GM23338 (cell line): ENCODE data around the gene OR10H2. TPM values are rescaled to one million over a fixed set of nuclear protein-coding genes. Genes with fewer than 3 reads are reported as not detected.

Experiments used
- ATAC-seq: fragments of 200-7000 bp; cut with Tn5 transposase; 3 replicates; pipeline ENCODE4 v1.9.1; 2020
- DNase-seq: peaks from one replicate; pipeline ENCODE4 v3.0.0-alpha.2; 2015; ENCODE audit warnings: low spot score
- H2AFZ ChIP-seq: fragments of 200-600 bp; sonication (generic); 2 replicates; pipeline ENCODE4 v1.8.0; 2016; ENCODE audit warnings: antibody characterized with exemption, mild to moderate bottlenecking, moderate library complexity
- H3F3A ChIP-seq: fragments of 200-600 bp; sonication (generic); replicated peaks from 2 replicates; pipeline ENCODE4 v1.8.0; 2017; ENCODE audit warnings: antibody characterized with exemption, mixed run types, low read depth
- H3K27ac ChIP-seq: fragments of 200-600 bp; sonication (generic); 2 replicates; pipeline ENCODE4 v1.6.1; 2016; ENCODE audit warnings: low read depth
- H3K27me3 ChIP-seq: fragments of 200-600 bp; sonication (generic); 2 replicates; pipeline ENCODE4 v1.8.0; 2016; ENCODE audit warnings: mild to moderate bottlenecking, mixed run types, moderate library complexity; ENCODE audit not compliant: insufficient read depth
- H3K36me3 ChIP-seq: fragments of 200-600 bp; sonication (generic); 2 replicates; pipeline ENCODE4 v1.8.0; 2016; ENCODE audit warnings: mild to moderate bottlenecking; ENCODE audit not compliant: insufficient read depth
- H3K4me1 ChIP-seq: fragments of 200-600 bp; sonication (generic); 2 replicates; pipeline ENCODE4 v1.8.0; 2016; ENCODE audit warnings: mild to moderate bottlenecking, moderate library complexity; ENCODE audit not compliant: insufficient read depth
- H3K4me2 ChIP-seq: fragments of 200-600 bp; sonication (generic); 2 replicates; pipeline ENCODE4 v1.7.1; 2017; ENCODE audit warnings: mixed run types
- H3K4me3 ChIP-seq: fragments of 200-600 bp; sonication (generic); 2 replicates; pipeline ENCODE4 v1.6.1; 2016; ENCODE audit warnings: mixed run types
- H3K79me2 ChIP-seq: fragments of 200-600 bp; sonication (generic); replicated peaks from 2 replicates; pipeline ENCODE4 v1.8.0; 2017; ENCODE audit warnings: mild to moderate bottlenecking; ENCODE audit not compliant: insufficient read depth
- H3K9me2 ChIP-seq: fragments of 200-600 bp; sonication (generic); 2 replicates; pipeline ENCODE4 v1.8.0; 2017; ENCODE audit not compliant: insufficient read depth
- H4K20me1 ChIP-seq: fragments of 200-600 bp; sonication (generic); replicated peaks from 2 replicates; pipeline ENCODE4 v1.8.0; 2017; ENCODE audit warnings: mild to moderate bottlenecking; ENCODE audit not compliant: insufficient read depth
- H3K27ac Mint-ChIP-seq: 2 replicates; pipeline ENCODE4 v1.8.0; 2020; ENCODE audit warnings: inconsistent platforms, mild to moderate bottlenecking, moderate library complexity, mixed read lengths
- H3K27me3 Mint-ChIP-seq: 3 replicates; pipeline ENCODE4 v1.8.0; 2022; ENCODE audit warnings: low read depth, mild to moderate bottlenecking, moderate library complexity, mixed read lengths, inconsistent platforms; ENCODE audit not compliant: insufficient read depth, poor library complexity
- H3K36me3 Mint-ChIP-seq: 3 replicates; pipeline ENCODE4 v1.8.0; 2021; ENCODE audit warnings: low read depth, mild to moderate bottlenecking, inconsistent platforms, moderate library complexity, mixed read lengths
- H3K4me1 Mint-ChIP-seq: 3 replicates; pipeline ENCODE4 v1.8.0; 2020; ENCODE audit warnings: mild to moderate bottlenecking, inconsistent platforms, mixed read lengths
- H3K4me3 Mint-ChIP-seq: 3 replicates; pipeline ENCODE4 v1.8.0; 2021; ENCODE audit warnings: moderate library complexity, mild to moderate bottlenecking, inconsistent platforms, mixed read lengths
- H3K9me3 Mint-ChIP-seq: 3 replicates; pipeline ENCODE4 v1.8.0; 2020; ENCODE audit warnings: moderate library complexity, mild to moderate bottlenecking, inconsistent platforms, mixed read lengths
- CREB1 ChIP-seq: fragments of 250-450 bp; sonication (Bioruptor Pico); IDR thresholded peaks from 2 replicates; pipeline ENCODE4 v1.5.0; 2020; ENCODE audit warnings: low read depth, mild to moderate bottlenecking, moderate library complexity
- ETS1 ChIP-seq: IDR thresholded peaks from 2 replicates; pipeline ENCODE4 v1.6.1; 2016; ENCODE audit warnings: antibody characterized with exemption
- EZH2 ChIP-seq: fragments of 200-600 bp; sonication (generic); IDR thresholded peaks from one replicate; pipeline ENCODE4 v1.8.0; 2017; ENCODE audit warnings: antibody characterized with exemption, mild to moderate bottlenecking, low read depth; ENCODE audit not compliant: unreplicated experiment
- EZH2phosphoT487 ChIP-seq: fragments of 200-600 bp; sonication (generic); IDR thresholded peaks from one replicate; pipeline ENCODE4 v1.8.1; 2018; ENCODE audit warnings: antibody characterized with exemption; ENCODE audit not compliant: unreplicated experiment
- JUNB ChIP-seq: IDR thresholded peaks from one replicate; pipeline ENCODE4 v1.6.1; 2016; ENCODE audit warnings: antibody characterized with exemption; ENCODE audit not compliant: unreplicated experiment
- NANOG ChIP-seq: IDR thresholded peaks from 2 replicates; pipeline ENCODE4 v1.6.1; 2016; ENCODE audit warnings: antibody characterized with exemption, borderline replicate concordance
- POLR2AphosphoS5 ChIP-seq: IDR thresholded peaks from 2 replicates; pipeline ENCODE4 v1.6.1; 2016; ENCODE audit warnings: antibody characterized with exemption, low read depth
- REST ChIP-seq: IDR thresholded peaks from one replicate; pipeline ENCODE4 v1.6.1; 2018; ENCODE audit warnings: antibody characterized with exemption; ENCODE audit not compliant: unreplicated experiment
- STAT1 ChIP-seq: IDR thresholded peaks from one replicate; pipeline ENCODE4 v1.6.1; 2016; ENCODE audit warnings: antibody characterized with exemption; ENCODE audit not compliant: unreplicated experiment
- ZNF114 ChIP-seq: fragments of 250-450 bp; sonication (Bioruptor Pico); IDR thresholded peaks from 2 replicates; pipeline ENCODE4 v1.5.0; 2020; ENCODE audit warnings: mild to moderate bottlenecking, moderate library complexity
- ZNF331 ChIP-seq: fragments of 250-450 bp; sonication (Bioruptor Pico); IDR thresholded peaks from 2 replicates; pipeline ENCODE4 v1.5.0; 2020; ENCODE audit warnings: low read depth, mild to moderate bottlenecking, moderate library complexity
- ZNF462 ChIP-seq: fragments of 250-450 bp; sonication (Bioruptor Pico); IDR thresholded peaks from 2 replicates; pipeline ENCODE4 v1.5.0; 2020; ENCODE audit warnings: mild to moderate bottlenecking, moderate library complexity
- polyA plus RNA-seq: library from polyadenylated mRNA; unstranded; fragments of >200 nt; fragmentation: Nextera tagmentation; extraction: Ambion mirVana; gene quantifications from 2 replicates; pipeline ENCODE4 v1.2.1, GENCODE V29; 2016
- total RNA-seq: library from RNA; depleted of rRNA; stranded (reverse); fragments of >200 nt; shearing (Covaris generic); gene quantifications from 2 replicates; pipeline ENCODE4 v1.2.3, GENCODE V29; 2014
- TF ChIP-seq, protein P1 (sequence below), 2 experiments: fragments of 200-600 bp in 1 of 2; sonication (generic) in 1 of 2; conservative IDR thresholded peaks; 2 replicates each; pipeline versions ENCODE4 v1.5.1 to v1.6.1; 2016 to 2017; ENCODE audit warnings: antibody characterized with exemption in 2 of 2, low read depth in 2 of 2, mild to moderate bottlenecking in 2 of 2, moderate library complexity in 1 of 2

OR10H2 gene
- total and polyA plus RNA-seq, 2 experiments from 2014 or later: not detected

- Histone ChIP-seq H3K4me1 (no peaks in the 10 kb centered on the region), H3K79me2 (no peaks in the 10 kb centered on the region), H3F3A (no peaks in the 10 kb centered on the region), H3K27me3 (no peaks in the 10 kb centered on the region), H3K36me3 (peaks cover 15% of the 10 kb centered on the region; the same call in 1 of the 2 replicates), H4K20me1 (no peaks in the 10 kb centered on the region), H3K4me3 (no peak overlapping the region), H2AFZ (no peak overlapping the region), H3K27ac (no peak overlapping the region), H3K4me2 (no peak overlapping the region), H3K9me2 (no peaks in the 10 kb centered on the region)
- Mint-ChIP-seq H3K27ac (no peak overlapping the region), H3K36me3 (peaks cover 16% of the 10 kb centered on the region), H3K4me3 (no peak overlapping the region), H3K4me1 (no peaks in the 10 kb centered on the region), H3K9me3 (peaks cover 90% of the 10 kb centered on the region), H3K27me3 (no peaks in the 10 kb centered on the region)
- TF ChIP-seq, protein P1, sequence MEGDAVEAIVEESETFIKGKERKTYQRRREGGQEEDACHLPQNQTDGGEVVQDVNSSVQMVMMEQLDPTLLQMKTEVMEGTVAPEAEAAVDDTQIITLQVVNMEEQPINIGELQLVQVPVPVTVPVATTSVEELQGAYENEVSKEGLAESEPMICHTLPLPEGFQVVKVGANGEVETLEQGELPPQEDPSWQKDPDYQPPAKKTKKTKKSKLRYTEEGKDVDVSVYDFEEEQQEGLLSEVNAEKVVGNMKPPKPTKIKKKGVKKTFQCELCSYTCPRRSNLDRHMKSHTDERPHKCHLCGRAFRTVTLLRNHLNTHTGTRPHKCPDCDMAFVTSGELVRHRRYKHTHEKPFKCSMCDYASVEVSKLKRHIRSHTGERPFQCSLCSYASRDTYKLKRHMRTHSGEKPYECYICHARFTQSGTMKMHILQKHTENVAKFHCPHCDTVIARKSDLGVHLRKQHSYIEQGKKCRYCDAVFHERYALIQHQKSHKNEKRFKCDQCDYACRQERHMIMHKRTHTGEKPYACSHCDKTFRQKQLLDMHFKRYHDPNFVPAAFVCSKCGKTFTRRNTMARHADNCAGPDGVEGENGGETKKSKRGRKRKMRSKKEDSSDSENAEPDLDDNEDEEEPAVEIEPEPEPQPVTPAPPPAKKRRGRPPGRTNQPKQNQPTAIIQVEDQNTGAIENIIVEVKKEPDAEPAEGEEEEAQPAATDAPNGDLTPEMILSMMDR (conservative IDR thresholded peaks at IDR 0.05; ENCODE audit: low read depth in 2 of 2): no peak
- no peak for TF ChIP-seq ETS1
- TF ChIP-seq ZNF462: no peak
- TF ChIP-seq REST: no peak
- TF ChIP-seq POLR2AphosphoS5: no peak
- no peak for TF ChIP-seq EZH2
- no peak for TF ChIP-seq CREB1 (CRISPR knock-in tag)
- no peak for TF ChIP-seq EZH2phosphoT487
- TF ChIP-seq ZNF331 (CRISPR knock-in tag): no peak
- TF ChIP-seq ZNF114: no peak
- TF ChIP-seq JUNB: no peak
- no peak for TF ChIP-seq NANOG
- TF ChIP-seq STAT1: no peak
- no peak for DNase-seq
- no peak for ATAC-seq
Measured at GRCh38 chr19:15748239-15748638, 20.4 kb downstream of the OR10H2 start.
